OCI-LY7 (cell line): Measurements from ENCODE around the gene MYO1B.

Source experiments
- CTCF ChIP-seq: fragments of 200-600 bp; sonication (generic); conservative IDR thresholded peaks from 2 replicates; pipeline ENCODE4 v1.5.1; 2014; ENCODE audit warnings: mild to moderate bottlenecking, antibody characterized with exemption, low read length, moderate library complexity, mixed read lengths
- EZH2phosphoT487 ChIP-seq: fragments of 200-600 bp; sonication (generic); IDR thresholded peaks from 2 replicates; pipeline ENCODE4 v1.6.1; 2018; ENCODE audit warnings: low read depth, borderline replicate concordance, mild to moderate bottlenecking, mixed run types, antibody characterized with exemption, low read length, moderate library complexity, mixed read lengths

- TF ChIP-seq CTCF, result no peak
- TF ChIP-seq EZH2phosphoT487, result no peak
These were observed 38.4 kb upstream of the MYO1B start for GRCh38 chr2:191206613-191207471.
